Measurements from ENCODE around the gene RESF1.

- no peak for TF ChIP-seq CTCF (IDR thresholded peaks at IDR 0.05 in 4 of 5, conservative IDR thresholded peaks at IDR 0.05 in 1 of 5)
- no peak for TF ChIP-seq POLR2A (IDR thresholded peaks at IDR 0.05)
Measured at GRCh38 chr12:31951939-31952338, 7.3 kb upstream of the RESF1 start.
